HG02970 (cell line): ENCODE data around the gene TUBGCP2.
"Not testable (repeated sequence)": the region's sequence is repeated elsewhere in the genome, so short reads cannot be mapped to it uniquely, and the experiment has no call there.

Source experiments
- ATAC-seq: cut with Tn5 transposase; IDR thresholded peaks from one replicate; pipeline ENCODE4 v1.9.1; 2021; ENCODE audit warnings: mild to moderate bottlenecking, moderate library complexity, moderate number of reproducible peaks; ENCODE audit not compliant: unreplicated experiment, low FRiP score

Gene TUBGCP2

GRCh38 chr10:133325440-133326222, 17.0 kb upstream of the TUBGCP2 start:
- no peak for ATAC-seq

- ATAC-seq = no peak
These were observed 16.2 kb upstream of the TUBGCP2 start for GRCh38 chr10:133324857-133325260.

GRCh38 chr10:133324198-133324792, 15.6 kb upstream of the TUBGCP2 start:
- no peak for ATAC-seq

GRCh38 chr10:133322064-133322709, 13.5 kb upstream of the TUBGCP2 start:
- ATAC-seq = not testable (repeated sequence)

GRCh38 chr10:133320852-133321422, 12.3 kb upstream of the TUBGCP2 start:
- ATAC-seq = not testable (repeated sequence)

- ATAC-seq = no peak
These were observed 9.9 kb upstream of the TUBGCP2 start for GRCh38 chr10:133318494-133319127.

GRCh38 chr10:133316732-133317131, 8.1 kb upstream of the TUBGCP2 start:
- no peak for ATAC-seq

- ATAC-seq = no peak
These were observed 7.6 kb upstream of the TUBGCP2 start for GRCh38 chr10:133316266-133316665.

GRCh38 chr10:133315847-133316246, 7.2 kb upstream of the TUBGCP2 start:
- ATAC-seq = no peak

- no peak for ATAC-seq
These were observed 6.2 kb upstream of the TUBGCP2 start for GRCh38 chr10:133314911-133315310.

GRCh38 chr10:133313192-133313591, 4.5 kb upstream of the TUBGCP2 start:
- no peak for ATAC-seq

GRCh38 chr10:133312769-133313145, 4.1 kb upstream of the TUBGCP2 start:
- no peak for ATAC-seq

GRCh38 chr10:133312016-133312768, 3.5 kb upstream of the TUBGCP2 start:
- ATAC-seq = no peak

GRCh38 chr10:133311570-133311969, 2.9 kb upstream of the TUBGCP2 start:
- no peak for ATAC-seq

GRCh38 chr10:133310789-133311188, 2.1 kb upstream of the TUBGCP2 start:
- no peak for ATAC-seq

- no peak for ATAC-seq
These were observed 1.7 kb upstream of the TUBGCP2 start for GRCh38 chr10:133310399-133310755.

- ATAC-seq = no peak
These were observed 1.2 kb upstream of the TUBGCP2 start for GRCh38 chr10:133309720-133310398.

GRCh38 chr10:133309100-133309719, 538 bp upstream of the TUBGCP2 start:
- ATAC-seq = peak; percentile 82

GRCh38 chr10:133307776-133308420, 774 bp downstream of the TUBGCP2 start:
- peak; percentile 32 for ATAC-seq
